Liver (tissue), 9 donors: ENCODE measurements around the gene EDA. TPM values are rescaled to one million over a fixed set of nuclear protein-coding genes. Genes with fewer than 3 reads are reported as not detected.

Experiments
- DNase-seq: peaks from one replicate; pipeline ENCODE4 v3.0.0-alpha.2; 2017; ENCODE audit warnings: low spot score
- H3K27ac ChIP-seq, 2 donors: one replicate each; pipeline ENCODE4 v1.7.0; 2013; ENCODE audit warnings: inconsistent platforms in 2 of 2, low read length in 2 of 2, control low read depth in 1 of 2, low read depth in 1 of 2, mild to moderate bottlenecking in 1 of 2
- H3K27me3 ChIP-seq, 4 donors: one replicate each; pipeline versions ENCODE4 v1.6.1 to v1.7.0; 2013; ENCODE audit warnings: low read length in 3 of 4, inconsistent platforms in 1 of 4, mild to moderate bottlenecking in 1 of 4, moderate library complexity in 1 of 4; ENCODE audit not compliant: control insufficient read depth in 4 of 4, insufficient read depth in 4 of 4
- H3K36me3 ChIP-seq, 4 donors: one replicate each; pipeline versions ENCODE4 v1.6.1 to v1.7.0; 2013; ENCODE audit warnings: low read length in 3 of 4, mild to moderate bottlenecking in 3 of 4, low read depth in 1 of 4, moderate library complexity in 1 of 4; ENCODE audit not compliant: control insufficient read depth in 4 of 4, insufficient read depth in 3 of 4
- H3K4me1 ChIP-seq, 4 donors: one replicate each; pipeline versions ENCODE4 v1.6.1 to v1.7.0; 2013; ENCODE audit warnings: low read length in 3 of 4, mild to moderate bottlenecking in 3 of 4, moderate library complexity in 1 of 4; ENCODE audit not compliant: control insufficient read depth in 4 of 4, insufficient read depth in 4 of 4
- H3K4me3 ChIP-seq, 3 donors: one replicate each; pipeline versions ENCODE4 v1.6.1 to v1.7.0; 2013; ENCODE audit warnings: low read length in 3 of 3, control low read depth in 1 of 3, low read depth in 1 of 3, mild to moderate bottlenecking in 1 of 3
- H3K9ac ChIP-seq, 2 donors: one replicate each; pipeline ENCODE4 v1.7.0; 2013; ENCODE audit warnings: low read length in 2 of 2, mild to moderate bottlenecking in 2 of 2, moderate library complexity in 2 of 2, control low read depth in 1 of 2, low read depth in 1 of 2
- H3K9me3 ChIP-seq, 4 donors: one replicate each; pipeline versions ENCODE4 v1.6.1 to v1.7.0; 2013; ENCODE audit warnings: low read length in 3 of 4; ENCODE audit not compliant: control insufficient read depth in 4 of 4
- HNF4A ChIP-seq, 2 donors: conservative IDR thresholded peaks; 2 replicates each; pipeline ENCODE4 v1.6.1; 2016; ENCODE audit warnings: antibody characterized with exemption in 2 of 2, mild to moderate bottlenecking in 2 of 2
- HNF4G ChIP-seq: IDR thresholded peaks from 2 replicates; pipeline ENCODE4 v1.6.1; 2016; ENCODE audit warnings: antibody characterized with exemption
- MAX ChIP-seq: IDR thresholded peaks from 2 replicates; pipeline ENCODE4 v1.6.1; 2016; ENCODE audit warnings: antibody characterized with exemption
- REST ChIP-seq: IDR thresholded peaks from 2 replicates; pipeline ENCODE4 v1.6.1; 2016; ENCODE audit warnings: antibody characterized with exemption, mild to moderate bottlenecking
- RXRA ChIP-seq, 2 donors: IDR thresholded peaks; 2 replicates each; pipeline ENCODE4 v1.6.1; 2017 to 2018; ENCODE audit warnings: antibody characterized with exemption in 2 of 2, mild to moderate bottlenecking in 1 of 2
- SP1 ChIP-seq: IDR thresholded peaks from 2 replicates; pipeline ENCODE4 v1.6.1; 2018; ENCODE audit warnings: antibody characterized with exemption, mild to moderate bottlenecking
- YY1 ChIP-seq: IDR thresholded peaks from 2 replicates; pipeline ENCODE4 v1.6.1; 2016; ENCODE audit warnings: antibody characterized with exemption, mild to moderate bottlenecking
- WGBS: extraction: QIAGEN DNeasy Blood & Tissue Kit; methylation state at CpG from one replicate; pipeline ENCODE4 v1.1.7; 2013; 5-methylcytosine and 5-hydroxymethylcytosine counted together
- polyA plus RNA-seq, 2 donors: library from polyadenylated mRNA; stranded (reverse) in 1 of 2; unstranded in 1 of 2; fragments of 200-250 nt in 1 of 2; fragments of >200 nt in 1 of 2; fragmentation: Nextera tagmentation in 1 of 2; extraction: Ambion mirVana in 1 of 2; gene quantifications; one replicate each; pipeline versions ENCODE4 v1.2.1 to v1.2.3, GENCODE V29; 2013 to 2015
- total RNA-seq, 2 donors: library from RNA; depleted of rRNA; stranded (reverse); fragments of >200 nt; gene quantifications; one replicate each; pipeline ENCODE4 v1.2.3, GENCODE V29; 2014
- TF ChIP-seq, protein P1 (sequence below): fragments of 150-350 bp; IDR thresholded peaks from 2 replicates; pipeline ENCODE4 v1.5.1; 2017; ENCODE audit warnings: improper control_type of control experiment, low read depth, low read length; ENCODE audit not compliant: missing input control
- donor health status: healthy.
- donor health status: healthy.
- donor health status: healthy.
- donor health status: healthy.
- donor health status: healthy.

Gene EDA
- total and polyA plus RNA-seq, 4 donors = 0.39 to 2.6 (median 1.5) TPM

DNA sequence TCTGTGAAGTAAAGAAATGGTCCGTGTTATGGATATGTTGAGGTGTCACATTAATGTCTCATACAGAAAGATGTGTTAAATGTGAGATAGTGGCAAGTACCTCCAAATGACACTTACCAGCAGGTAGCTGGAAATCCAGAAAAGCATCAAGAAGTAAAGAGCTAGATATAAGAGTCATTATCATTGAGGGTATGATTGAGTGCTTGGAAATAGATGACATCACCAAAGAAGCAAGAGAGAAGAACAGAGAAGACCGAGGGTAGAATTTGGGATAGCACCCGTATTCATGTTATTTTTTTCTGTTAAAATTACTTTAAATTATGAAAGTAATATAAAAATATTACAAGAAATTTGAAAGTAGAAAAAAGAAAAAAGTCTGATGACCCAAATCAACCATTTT is 15.7 kb upstream of the EDA start:
- WGBS = 82% methylated on average over 3 of the region's 3 CpGs
- Histone ChIP-seq H3K27ac (no peak overlapping the region), H3K36me3 (no peaks in the 10 kb centered on the region), H3K4me1 (peaks cover 0 to under 1% (median 0%) of the 10 kb centered on the region in 4 donors), H3K27me3 (no peaks in the 10 kb centered on the region), H3K4me3 (no peak overlapping the region), H3K9ac (no peak overlapping the region), H3K9me3 (no peaks in the 10 kb centered on the region)
- TF ChIP-seq SP1 (no peak), HNF4G (no peak), REST (no peak), RXRA (IDR thresholded peaks at IDR 0.05) (no peak), YY1 (no peak)
- TF ChIP-seq, protein P1, sequence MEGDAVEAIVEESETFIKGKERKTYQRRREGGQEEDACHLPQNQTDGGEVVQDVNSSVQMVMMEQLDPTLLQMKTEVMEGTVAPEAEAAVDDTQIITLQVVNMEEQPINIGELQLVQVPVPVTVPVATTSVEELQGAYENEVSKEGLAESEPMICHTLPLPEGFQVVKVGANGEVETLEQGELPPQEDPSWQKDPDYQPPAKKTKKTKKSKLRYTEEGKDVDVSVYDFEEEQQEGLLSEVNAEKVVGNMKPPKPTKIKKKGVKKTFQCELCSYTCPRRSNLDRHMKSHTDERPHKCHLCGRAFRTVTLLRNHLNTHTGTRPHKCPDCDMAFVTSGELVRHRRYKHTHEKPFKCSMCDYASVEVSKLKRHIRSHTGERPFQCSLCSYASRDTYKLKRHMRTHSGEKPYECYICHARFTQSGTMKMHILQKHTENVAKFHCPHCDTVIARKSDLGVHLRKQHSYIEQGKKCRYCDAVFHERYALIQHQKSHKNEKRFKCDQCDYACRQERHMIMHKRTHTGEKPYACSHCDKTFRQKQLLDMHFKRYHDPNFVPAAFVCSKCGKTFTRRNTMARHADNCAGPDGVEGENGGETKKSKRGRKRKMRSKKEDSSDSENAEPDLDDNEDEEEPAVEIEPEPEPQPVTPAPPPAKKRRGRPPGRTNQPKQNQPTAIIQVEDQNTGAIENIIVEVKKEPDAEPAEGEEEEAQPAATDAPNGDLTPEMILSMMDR = no peak
- DNase-seq = no peak

GRCh38 chrX:69603566-69604194 is 12.2 kb upstream of the EDA start:
- DNase-seq = no peak
- H3K27me3 ChIP-seq = peaks cover 0 to 2% (median 0%) of the 10 kb centered on the region in 4 donors
- 90% methylated on average over 3 of the region's 3 CpGs for WGBS
- H3K27ac ChIP-seq = no peak overlapping the region
- TF ChIP-seq YY1 (no peak), REST (no peak)
- no peak overlapping the region for H3K4me3 ChIP-seq
- H3K9me3 ChIP-seq = no peaks in the 10 kb centered on the region
- H3K4me1 ChIP-seq = peaks cover 0 to 2% (median 0%) of the 10 kb centered on the region in 4 donors
- no peak overlapping the region for H3K9ac ChIP-seq
- no peaks in the 10 kb centered on the region for H3K36me3 ChIP-seq

DNA sequence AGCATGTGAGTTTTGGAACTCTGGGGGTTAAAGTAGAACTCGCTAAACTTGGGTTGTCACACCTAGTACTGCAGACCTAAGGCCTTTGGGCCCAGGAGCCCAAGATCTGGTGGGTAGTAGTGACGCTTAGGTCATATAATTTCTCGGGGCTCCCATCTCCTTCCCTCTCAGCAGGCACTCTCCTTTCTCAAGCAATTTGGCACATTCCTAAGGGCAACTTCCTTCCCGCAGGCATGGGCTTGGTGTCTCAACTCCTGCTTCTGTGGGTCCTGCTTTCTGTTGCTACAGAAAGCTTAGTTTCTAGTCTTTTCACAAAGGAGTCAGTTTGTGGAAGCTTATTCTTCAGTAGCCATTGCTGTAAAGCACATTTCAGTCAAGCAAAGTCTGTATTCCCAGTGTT is 10.4 kb upstream of the EDA start:
- Histone ChIP-seq H3K4me3 (no peak overlapping the region), H3K27ac (no peak overlapping the region), H3K27me3 (peaks cover 0 to 2% (median 0%) of the 10 kb centered on the region in 4 donors), H3K9me3 (no peaks in the 10 kb centered on the region), H3K9ac (no peak overlapping the region), H3K36me3 (no peaks in the 10 kb centered on the region), H3K4me1 (peaks cover 0 to 2% (median 0%) of the 10 kb centered on the region in 4 donors)
- WGBS = 94% methylated on average over 4 of the region's 4 CpGs
- no peak for DNase-seq
- TF ChIP-seq HNF4A (conservative IDR thresholded peaks at IDR 0.05) (no peak), MAX (no peak)
